GM13976 (cell line): ENCODE results near the gene HEATR1.

Source experiments
- DNase-seq: peaks from one replicate; pipeline ENCODE4 v3.0.0; 2012; ENCODE audit warnings: low spot score
- CTCF ChIP-seq: IDR thresholded peaks from 2 replicates; pipeline ENCODE4 v1.5.1; 2012; ENCODE audit warnings: borderline replicate concordance, mild to moderate bottlenecking; ENCODE audit not compliant: insufficient read depth; ENCODE audit errors: extremely low read depth, missing control alignments, control extremely low read depth
- in situ Hi-C: fragments of 300-500 bp; cut with MboI; formaldehyde crosslinking; loops from one replicate; pipeline ENCODE4 v1.12.0; 2022; ENCODE audit warnings: low sequenced_read_pairs, mixed read lengths, inconsistent platforms; ENCODE audit not compliant: unreplicated experiment

Gene HEATR1

GRCh38 chr1:236524142-236524894 is 80.0 kb downstream of the HEATR1 start:
- TF ChIP-seq CTCF, result no peak
- in situ Hi-C loops, result no loop called here
- peak; percentile 82 for DNase-seq

GRCh38 chr1:236523704-236524141 is 80.6 kb downstream of the HEATR1 start, which contains the start of gene LGALS8:
Gene LGALS8, plus strand, starts transcription at chr1:236523982. Its CDS starts 2,089 bp downstream, at chr1:236526071.
- in situ Hi-C loops, result no loop called here
- peak; percentile 90 for DNase-seq
- TF ChIP-seq CTCF, result no peak

DNA sequence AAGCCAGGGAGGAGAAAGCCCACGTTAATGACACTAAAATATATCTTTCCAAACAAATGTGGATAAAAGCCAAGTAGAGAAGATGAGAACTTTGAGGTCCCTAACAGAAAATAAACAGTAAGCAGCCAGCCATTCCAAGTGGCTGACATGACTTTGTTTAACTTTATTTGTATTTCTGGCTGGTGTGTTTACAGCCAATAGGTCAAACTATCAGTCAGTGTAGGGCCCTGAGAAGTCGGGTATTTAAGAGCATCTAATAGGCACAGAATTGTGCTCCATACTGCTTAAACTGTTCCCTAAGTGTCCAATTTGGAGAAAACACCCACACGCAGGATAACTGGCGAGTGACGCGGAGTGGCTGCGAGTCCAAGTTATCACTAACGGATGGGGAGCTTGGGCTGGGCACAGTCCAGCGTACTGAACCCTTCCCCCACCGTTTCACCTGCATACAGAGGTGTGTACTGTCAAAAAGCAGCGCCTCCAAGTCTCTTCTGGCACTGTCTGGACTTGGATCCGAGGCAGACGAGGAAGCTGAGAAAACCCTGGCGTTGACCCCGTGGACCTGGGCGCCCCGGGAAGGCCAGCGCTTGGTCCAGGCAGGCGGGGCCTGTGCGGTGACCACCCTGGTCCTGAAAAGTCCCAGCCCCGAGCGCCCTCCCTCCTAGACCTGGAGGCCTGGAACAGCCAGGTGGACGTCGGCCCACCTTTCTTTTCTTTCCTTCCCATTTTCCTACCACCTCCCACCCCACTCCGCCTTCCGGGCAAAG is 81.2 kb downstream of the HEATR1 start:
- no peak for DNase-seq
- no peak for TF ChIP-seq CTCF
- in situ Hi-C loops, result no loop called here

DNA sequence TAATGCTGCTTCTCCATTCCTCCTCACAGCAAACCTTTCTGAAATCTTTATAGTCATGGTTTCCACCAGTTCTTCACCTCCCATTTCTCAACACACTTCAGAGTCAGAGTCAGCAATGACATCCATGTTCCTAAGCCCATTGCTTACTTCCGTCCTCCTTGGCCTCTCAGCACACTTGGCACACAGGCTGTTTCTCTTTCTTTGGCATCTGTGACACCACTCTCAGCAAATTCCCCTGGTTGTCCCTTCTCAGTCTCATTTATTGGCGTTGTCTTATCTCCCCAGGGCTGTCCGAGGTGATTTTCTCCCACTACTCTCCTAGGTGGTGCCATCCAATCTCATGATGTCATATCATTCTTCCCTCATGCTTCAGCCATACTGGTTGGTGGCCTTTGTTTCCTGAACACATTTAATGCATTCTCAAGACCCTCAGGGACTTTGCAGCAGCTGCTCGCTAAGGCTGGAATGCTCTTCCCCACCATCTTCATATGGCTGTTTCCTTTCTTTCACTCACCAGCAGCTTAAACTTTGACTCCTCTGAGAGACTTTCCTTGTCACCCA is 83.8 kb downstream of the HEATR1 start:
- in situ Hi-C loops, result no loop called here
- DNase-seq, result no peak
- TF ChIP-seq CTCF, result no peak

- TF ChIP-seq CTCF, result no peak
- in situ Hi-C loops, result no loop called here
- no peak for DNase-seq
These were observed 86.0 kb downstream of the HEATR1 start for GRCh38 chr1:236518322-236518721.

GRCh38 chr1:236516929-236517704 is 87.2 kb downstream of the HEATR1 start:
- DNase-seq, result no peak
- TF ChIP-seq CTCF, result no peak
- in situ Hi-C loops, result no loop called here
